Fibroblast of mammary gland (primary cell): Measurements from ENCODE around the gene ZFP36L2.

Experiments
- DNase-seq: peaks from one replicate; pipeline ENCODE4 v3.0.0-alpha.2; 2010; ENCODE audit warnings: low read depth
- H3K4me3 ChIP-seq: 2 replicates; pipeline ENCODE4 v1.5.1; 2011; ENCODE audit warnings: low read depth, mild to moderate bottlenecking, low read length, moderate library complexity; ENCODE audit not compliant: control insufficient read depth
- TF ChIP-seq, protein P1 (sequence below): conservative IDR thresholded peaks from 2 replicates; pipeline ENCODE4 v1.5.1; 2011; ENCODE audit warnings: low read depth, low read length, inconsistent platforms; ENCODE audit not compliant: control insufficient read depth, insufficient read depth

ZFP36L2 gene

DNA sequence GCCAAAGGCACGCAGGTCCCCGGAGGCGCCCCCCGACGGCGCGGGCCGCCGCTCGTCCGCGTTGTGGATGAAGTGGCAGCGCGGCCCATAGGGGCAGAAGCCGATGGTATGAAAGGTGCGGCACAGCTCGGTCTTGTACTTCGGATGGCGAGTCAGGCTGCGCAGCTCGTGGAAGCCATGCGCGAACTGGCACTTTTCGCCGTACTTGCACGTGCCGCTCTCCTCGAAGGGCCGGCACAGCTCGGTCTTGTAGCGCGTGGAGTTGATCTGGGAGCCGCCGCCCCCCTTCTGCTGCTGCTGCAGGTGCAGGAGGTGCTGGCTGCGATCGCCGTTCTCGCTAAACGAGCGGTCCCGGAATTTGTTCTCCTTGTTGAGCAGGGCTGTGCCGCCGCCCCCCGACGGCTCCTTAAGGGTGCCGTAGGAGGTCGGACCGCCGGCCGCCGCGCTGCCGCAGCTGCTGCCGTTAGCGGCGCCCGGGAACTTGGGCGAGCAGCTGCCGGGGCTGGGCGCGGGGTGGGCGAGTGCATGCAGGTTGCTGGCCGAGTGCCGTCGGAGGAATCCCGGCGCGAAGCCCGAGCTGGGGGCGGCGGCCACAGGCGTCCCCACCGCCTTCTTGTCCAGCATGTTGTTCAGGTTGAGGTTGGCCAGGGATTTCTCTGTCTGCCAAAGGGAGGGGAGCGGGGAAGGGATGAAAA is 1.2 kb downstream of the ZFP36L2 start:
- TF ChIP-seq, protein P1, sequence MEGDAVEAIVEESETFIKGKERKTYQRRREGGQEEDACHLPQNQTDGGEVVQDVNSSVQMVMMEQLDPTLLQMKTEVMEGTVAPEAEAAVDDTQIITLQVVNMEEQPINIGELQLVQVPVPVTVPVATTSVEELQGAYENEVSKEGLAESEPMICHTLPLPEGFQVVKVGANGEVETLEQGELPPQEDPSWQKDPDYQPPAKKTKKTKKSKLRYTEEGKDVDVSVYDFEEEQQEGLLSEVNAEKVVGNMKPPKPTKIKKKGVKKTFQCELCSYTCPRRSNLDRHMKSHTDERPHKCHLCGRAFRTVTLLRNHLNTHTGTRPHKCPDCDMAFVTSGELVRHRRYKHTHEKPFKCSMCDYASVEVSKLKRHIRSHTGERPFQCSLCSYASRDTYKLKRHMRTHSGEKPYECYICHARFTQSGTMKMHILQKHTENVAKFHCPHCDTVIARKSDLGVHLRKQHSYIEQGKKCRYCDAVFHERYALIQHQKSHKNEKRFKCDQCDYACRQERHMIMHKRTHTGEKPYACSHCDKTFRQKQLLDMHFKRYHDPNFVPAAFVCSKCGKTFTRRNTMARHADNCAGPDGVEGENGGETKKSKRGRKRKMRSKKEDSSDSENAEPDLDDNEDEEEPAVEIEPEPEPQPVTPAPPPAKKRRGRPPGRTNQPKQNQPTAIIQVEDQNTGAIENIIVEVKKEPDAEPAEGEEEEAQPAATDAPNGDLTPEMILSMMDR, result no peak
- peak overlapping the region; percentile 91 for H3K4me3 ChIP-seq
- DNase-seq, result peak; percentile 59

DNA sequence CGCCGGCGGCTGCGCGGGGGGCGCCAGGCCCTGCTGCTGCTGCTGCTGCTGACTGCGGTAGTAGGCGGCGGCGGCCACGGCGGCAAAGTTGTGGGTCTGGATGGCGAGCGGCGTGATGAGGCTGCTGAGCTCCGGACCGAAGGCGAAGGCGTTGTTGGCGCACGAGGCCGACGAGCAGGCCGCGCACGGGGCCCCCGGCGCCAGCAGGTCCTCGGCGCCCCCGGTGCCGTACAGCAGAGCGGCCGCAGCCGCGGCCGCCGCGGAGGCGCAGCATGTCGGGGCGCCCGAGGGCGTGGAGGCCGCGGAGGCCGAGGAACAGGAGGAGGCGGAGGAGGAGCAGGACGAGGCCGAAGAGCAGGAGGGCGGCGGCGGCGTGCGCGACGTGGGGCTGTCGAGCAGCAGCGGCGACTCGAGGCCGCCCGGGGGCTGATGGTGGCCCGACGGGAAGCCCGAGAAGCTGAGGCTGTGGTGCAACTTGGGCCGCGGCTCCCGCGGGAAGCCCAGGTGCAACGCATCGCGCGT is 1.8 kb downstream of the ZFP36L2 start:
- TF ChIP-seq, protein P1, result no peak
- no peak for DNase-seq
- H3K4me3 ChIP-seq, result peak overlapping the region; percentile 91

- TF ChIP-seq, protein P1, result no peak
- peak; percentile 53 for DNase-seq
- peak overlapping the region; percentile 91 for H3K4me3 ChIP-seq
Observed at GRCh38 chr2:43224131-43224570, 2.3 kb downstream of the ZFP36L2 start.

DNA sequence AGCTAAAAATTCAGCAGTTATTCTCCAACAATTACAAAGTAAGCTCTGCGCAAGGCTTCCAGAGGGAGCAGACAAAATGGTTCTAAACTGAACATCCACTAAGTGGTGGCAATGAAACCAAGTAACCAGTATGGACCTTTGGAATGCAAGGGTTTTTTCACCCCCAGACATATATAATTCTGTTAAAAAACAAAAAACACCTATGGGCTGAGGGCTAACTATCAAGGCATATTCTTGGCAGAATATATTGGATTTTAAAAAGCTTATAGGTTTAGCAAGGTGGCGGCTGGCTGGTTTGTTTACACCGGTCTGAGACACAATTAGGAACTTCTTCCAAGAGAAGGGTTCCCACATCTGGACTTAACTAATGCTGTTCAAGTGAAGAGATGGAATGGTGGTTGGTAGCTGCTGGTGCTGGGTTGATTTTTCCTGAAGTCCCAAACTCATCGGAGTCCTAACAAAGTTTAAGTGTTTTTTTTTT is 2.8 kb downstream of the ZFP36L2 start:
- TF ChIP-seq, protein P1, result no peak
- peak; percentile 52 for DNase-seq
- peak overlapping the region; percentile 91 for H3K4me3 ChIP-seq

DNA sequence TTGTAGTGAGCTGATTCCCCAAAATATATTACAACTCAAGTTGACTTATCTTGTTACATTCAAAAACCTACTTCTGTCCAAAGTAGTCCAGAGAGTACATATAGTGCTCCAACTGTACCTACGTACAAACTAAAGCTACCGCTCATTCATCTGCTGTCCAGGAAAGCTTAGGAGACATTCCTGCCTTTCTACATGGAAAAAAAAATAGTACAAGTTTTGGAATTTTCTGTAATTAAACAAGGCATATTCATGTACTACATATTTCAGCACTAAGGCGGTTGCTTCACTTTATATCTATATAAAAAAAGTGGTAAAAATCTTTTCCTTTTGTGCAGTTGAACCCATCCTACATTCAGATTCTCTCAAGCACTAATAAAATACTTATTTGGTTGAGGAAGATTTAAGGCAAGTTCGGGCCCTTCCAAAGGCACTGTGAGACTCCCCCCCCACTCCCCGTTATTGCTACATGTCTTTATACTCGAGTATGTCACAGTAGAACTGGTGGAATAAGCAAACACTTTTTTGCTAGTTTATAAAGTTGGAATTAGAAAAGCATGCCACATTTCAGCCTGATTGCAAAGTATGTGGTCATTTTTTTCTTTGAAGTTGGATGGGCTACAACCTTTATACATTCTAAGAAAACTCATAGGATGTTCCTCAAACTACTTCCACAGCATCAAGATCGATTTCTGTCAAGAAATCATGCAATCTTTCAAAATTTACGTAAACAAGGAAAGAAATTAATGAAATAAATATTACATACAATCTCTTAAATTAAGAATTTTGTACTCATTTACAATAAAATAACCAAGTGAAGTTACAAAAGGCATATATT is 3.7 kb downstream of the ZFP36L2 start:
- peak; percentile 59 for DNase-seq
- peak overlapping the region; percentile 91 for H3K4me3 ChIP-seq
- TF ChIP-seq, protein P1, result no peak

DNA sequence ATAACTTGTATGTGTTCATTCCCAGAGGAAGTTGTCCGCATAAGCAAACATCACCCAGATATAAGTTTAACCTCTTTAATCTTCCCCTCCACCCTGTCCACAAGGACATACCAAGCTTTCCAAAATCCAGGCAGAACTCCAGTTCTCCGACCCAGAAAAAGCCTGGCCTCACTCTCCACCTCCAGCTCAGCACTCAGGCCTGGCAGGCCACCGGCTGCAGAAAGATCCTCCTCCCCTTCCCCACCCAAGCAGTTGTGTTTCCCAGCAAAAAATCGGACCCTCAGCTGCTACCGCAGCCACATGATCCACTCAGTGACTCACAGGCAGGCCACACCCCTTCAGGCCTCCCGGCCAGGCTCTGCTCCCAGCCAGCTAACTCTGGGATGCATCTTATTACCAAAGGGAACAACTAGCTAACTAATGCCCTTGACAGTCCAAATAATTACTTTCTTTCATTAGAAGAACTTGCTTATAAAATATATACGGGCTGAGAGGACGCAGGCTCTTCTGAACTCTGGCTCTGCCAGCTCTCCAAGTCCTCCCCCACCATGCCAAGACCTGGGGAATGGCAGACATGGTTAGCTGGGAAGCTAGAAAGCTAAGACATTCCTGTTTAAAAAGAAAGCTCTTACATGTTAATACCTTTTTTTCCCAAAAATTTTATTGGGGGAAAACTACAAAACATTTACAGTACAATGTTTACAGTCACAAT is 4.5 kb downstream of the ZFP36L2 start:
- DNase-seq, result peak; percentile 96

More for the DNA sequence above, 4.5 kb downstream of the ZFP36L2 start:
- peak overlapping the region; percentile 91 for H3K4me3 ChIP-seq
- TF ChIP-seq, protein P1, result no peak
